HG03045 (cell line): Measurements from ENCODE around the gene HAPLN2.
"Not testable (repeated sequence)": the region's sequence is repeated elsewhere in the genome, so short reads cannot be mapped to it uniquely, and the experiment has no call there.

Experiments used
- ATAC-seq: cut with Tn5 transposase; IDR thresholded peaks from one replicate; pipeline ENCODE4 v1.9.1; 2021; ENCODE audit warnings: mild to moderate bottlenecking, moderate library complexity; ENCODE audit not compliant: unreplicated experiment

HAPLN2 gene

GRCh38 chr1:156591432-156592157 is 27.6 kb upstream of the HAPLN2 start, which contains the start of gene NAXE:
Gene NAXE (plus strand): TSS chr1:156591776. CDS start chr1:156591805, 29 bp downstream.
- peak; percentile 94 for ATAC-seq

- ATAC-seq = no peak
These were observed 26.9 kb upstream of the HAPLN2 start for GRCh38 chr1:156592158-156592909.

DNA sequence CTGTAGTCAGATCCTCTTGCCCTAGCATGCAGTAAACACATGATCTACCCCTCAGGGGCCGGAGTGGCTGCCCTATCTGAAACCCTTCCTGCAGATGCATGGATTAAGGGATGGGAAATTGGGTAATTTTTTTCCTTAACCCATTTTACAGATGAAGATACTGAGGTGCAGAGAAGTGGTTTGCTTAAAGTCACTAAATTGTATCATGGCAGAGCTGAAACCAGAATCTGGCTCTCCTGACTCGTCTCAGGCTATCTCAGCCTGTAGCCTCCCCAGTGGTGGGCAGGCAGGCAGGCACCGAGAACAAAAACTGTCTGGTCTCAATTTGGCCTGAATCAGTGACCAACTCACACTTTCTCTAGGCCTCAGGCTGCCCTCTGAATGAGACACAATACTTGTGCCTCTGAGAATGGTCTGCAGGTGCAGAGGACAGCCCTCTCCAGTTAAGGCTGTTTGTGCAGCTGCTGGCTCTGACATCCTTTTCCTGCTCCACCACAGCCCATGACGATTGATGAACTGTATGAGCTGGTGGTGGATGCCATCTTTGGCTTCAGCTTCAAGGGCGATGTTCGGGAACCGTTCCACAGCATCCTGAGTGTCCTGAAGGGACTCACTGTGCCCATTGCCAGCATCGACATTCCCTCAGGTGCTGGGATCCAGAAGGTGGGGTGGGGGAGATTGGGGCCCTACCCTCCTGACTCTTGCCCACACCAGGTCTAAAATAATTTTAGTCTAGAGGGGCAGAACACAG is 26.1 kb upstream of the HAPLN2 start:
- no peak for ATAC-seq

DNA sequence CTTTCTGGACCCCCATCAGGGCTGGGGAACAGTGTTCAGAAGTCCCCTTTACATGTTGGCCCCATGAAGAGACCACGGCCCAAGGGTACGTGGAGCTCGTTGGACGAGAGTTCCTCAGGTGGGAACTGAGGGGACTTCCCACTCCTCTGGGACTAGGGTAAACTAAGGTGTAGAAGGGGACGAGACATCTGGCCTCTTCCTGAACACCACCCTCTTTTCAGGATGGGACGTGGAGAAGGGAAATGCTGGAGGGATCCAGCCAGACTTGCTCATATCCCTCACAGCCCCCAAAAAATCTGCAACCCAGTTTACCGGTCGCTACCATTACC is 25.6 kb upstream of the HAPLN2 start:
- no peak for ATAC-seq

GRCh38 chr1:156594190-156594589 is 25.0 kb upstream of the HAPLN2 start:
- no peak for ATAC-seq

DNA sequence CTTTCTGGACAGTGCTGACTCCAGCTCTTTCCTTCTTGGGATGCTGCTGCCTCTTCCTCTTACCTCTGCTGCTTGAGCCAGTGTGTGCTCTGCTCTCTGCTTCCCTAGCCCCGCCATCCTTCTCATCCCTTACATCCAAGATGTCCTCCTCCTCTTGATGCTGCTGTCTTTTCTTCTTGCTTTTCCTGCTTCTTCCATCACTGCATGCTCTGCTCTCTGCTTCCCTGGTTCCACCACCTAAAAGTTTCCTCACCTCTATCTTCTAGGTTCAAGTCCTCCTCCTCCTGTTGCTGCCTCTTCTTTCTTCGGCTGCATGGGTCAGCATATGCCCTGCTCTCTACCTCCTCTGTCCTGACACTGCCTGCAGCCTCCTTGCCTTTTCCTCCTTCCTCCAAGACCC is 24.2 kb upstream of the HAPLN2 start:
- ATAC-seq = no peak

- no peak for ATAC-seq
These were observed 22.8 kb upstream of the HAPLN2 start for GRCh38 chr1:156596426-156596825.

- no peak for ATAC-seq
These were observed 21.1 kb upstream of the HAPLN2 start for GRCh38 chr1:156598125-156598524.

GRCh38 chr1:156598731-156599432 is 20.3 kb upstream of the HAPLN2 start:
- ATAC-seq = no peak

DNA sequence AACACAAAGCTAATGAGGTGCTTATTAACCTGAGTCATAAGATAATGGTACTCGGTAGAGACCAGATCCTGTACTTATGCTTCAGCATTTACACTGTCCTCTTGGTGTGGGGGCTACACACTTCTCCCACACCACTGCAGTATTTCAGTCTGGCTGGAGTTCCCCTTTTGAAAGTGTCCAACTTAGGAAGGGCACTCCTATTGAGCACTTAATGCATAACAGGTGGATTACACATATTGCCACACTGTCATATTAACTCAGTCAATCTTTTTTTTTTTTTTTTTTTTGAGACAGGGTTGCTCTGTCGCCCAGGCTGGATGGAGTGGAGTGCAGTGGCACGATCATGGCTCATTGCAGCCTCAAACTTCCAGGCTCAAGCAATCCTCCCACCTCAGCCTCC is 19.4 kb upstream of the HAPLN2 start:
- no peak for ATAC-seq

DNA sequence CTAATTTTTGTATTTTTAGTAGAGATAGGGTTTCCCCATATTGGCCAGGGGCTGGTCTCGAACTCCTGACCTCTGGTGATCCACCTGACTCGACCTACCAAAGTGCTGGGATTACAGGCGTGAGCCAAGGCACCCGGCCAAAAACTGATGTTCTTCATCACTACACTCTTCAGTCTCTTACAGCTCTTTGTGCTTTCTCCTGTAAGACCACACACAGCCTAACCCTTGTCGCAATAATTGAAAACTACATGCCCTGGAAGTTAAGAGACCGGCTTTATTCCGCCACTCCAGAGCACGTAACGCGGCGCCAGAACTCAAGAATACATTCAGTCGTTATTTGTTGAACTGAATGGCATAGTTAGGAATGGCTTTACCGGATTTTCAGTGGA is 18.5 kb upstream of the HAPLN2 start:
- no peak for ATAC-seq

- ATAC-seq = peak; percentile 61
These were observed 17.9 kb upstream of the HAPLN2 start, which contains the start of gene GPATCH4 for GRCh38 chr1:156601122-156601830. Gene GPATCH4 (minus strand): TSS chr1:156601479.

DNA sequence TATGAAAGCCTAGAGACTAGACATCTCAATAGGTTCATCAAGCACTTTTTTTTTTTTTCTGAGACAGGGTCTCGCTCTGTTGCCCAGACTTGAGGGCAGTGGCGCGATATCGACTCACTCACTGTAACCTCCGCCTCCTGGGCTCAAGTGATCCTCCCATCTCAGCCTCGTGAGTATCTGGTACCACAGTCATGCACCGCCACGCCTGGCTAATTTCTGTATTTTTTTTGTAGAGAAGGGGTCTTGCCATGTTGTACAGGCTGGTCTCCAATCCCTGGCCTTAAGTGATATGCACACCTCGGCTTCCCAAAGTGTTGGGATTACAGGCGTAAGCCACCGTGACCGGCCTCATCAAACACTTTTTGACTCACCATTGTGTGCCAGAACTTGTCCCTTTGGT is 17.3 kb upstream of the HAPLN2 start:
- no peak for ATAC-seq

DNA sequence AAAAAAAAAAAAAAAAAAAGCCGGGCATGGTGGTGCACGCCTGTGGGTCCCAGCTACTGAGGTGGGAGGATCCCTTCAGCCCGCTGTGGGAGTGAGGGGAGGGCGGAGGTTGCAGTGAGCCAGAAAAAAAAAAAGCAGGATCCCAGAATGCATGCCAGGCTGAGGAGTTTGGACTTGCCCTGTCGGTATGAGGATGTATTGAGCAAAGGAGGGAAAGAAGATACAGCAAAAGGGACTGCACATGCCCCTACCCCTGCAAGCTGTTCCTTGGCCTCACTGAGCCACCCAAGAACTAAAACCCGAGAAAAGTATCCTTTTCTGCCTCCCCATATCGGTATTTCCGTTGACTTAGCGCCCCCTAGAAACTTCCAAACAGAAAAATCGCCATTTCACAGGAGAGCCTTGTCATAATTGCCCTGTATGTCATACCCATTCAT is 16.6 kb upstream of the HAPLN2 start:
- ATAC-seq = no peak

DNA sequence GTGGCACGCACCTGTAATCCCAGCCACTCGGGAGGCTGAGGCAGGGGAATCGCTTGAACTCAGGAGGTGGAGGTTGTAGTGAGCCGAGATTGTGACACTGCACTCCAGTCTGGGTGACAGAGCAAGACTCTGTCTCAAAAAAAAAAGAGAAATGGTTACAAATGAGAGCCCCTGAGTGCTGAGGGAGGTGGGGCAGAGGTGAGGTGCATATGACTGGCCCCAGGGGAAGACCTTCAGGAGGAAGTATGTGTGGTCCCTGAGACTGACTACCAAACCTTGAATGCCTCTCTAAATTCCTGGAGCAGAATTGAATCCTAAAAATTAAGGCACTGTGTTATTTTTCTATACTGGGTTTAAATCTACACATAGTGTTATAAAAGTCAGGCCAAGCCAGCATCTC is 11.9 kb upstream of the HAPLN2 start:
- not testable (repeated sequence) for ATAC-seq

GRCh38 chr1:156608036-156608674 is 11.1 kb upstream of the HAPLN2 start:
- ATAC-seq = no peak

GRCh38 chr1:156608981-156609380 is 10.2 kb upstream of the HAPLN2 start:
- no peak for ATAC-seq

GRCh38 chr1:156610072-156610471 is 9.1 kb upstream of the HAPLN2 start:
- not testable (repeated sequence) for ATAC-seq

- ATAC-seq = no peak
These were observed 6.5 kb upstream of the HAPLN2 start for GRCh38 chr1:156612666-156613065.

- no peak for ATAC-seq
These were observed 3.3 kb upstream of the HAPLN2 start for GRCh38 chr1:156615946-156616345.
